GM18909 (cell line): ENCODE data around the gene FOXN3.
"Not testable (repeated sequence)": the region's sequence is repeated elsewhere in the genome, so short reads cannot be mapped to it uniquely, and the experiment has no call there.

Experiments used
- ATAC-seq: cut with Tn5 transposase; IDR thresholded peaks from one replicate; pipeline ENCODE4 v1.9.1; 2021; ENCODE audit warnings: mild to moderate bottlenecking; ENCODE audit not compliant: unreplicated experiment, poor library complexity

FOXN3 gene

DNA sequence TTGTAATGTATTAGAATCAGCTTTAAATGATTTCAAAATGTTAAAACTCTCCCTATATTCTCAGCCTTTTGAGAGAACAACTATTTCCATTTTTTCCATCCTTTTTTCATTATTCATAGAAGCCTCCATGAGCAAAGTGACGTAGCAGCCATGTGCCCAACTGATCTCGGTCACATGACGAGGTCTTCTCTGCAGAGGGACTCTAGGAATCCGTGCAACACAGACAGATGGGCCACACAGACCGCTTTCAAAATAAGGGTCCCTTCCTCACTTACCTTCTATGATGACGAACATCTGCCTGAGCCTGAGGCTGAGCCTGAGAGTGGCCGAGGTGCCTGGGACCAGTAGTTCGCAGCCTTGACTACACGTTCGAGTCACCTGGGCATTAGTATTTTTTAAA lies 293.8 kb downstream of the FOXN3 start:
- no peak for ATAC-seq

DNA sequence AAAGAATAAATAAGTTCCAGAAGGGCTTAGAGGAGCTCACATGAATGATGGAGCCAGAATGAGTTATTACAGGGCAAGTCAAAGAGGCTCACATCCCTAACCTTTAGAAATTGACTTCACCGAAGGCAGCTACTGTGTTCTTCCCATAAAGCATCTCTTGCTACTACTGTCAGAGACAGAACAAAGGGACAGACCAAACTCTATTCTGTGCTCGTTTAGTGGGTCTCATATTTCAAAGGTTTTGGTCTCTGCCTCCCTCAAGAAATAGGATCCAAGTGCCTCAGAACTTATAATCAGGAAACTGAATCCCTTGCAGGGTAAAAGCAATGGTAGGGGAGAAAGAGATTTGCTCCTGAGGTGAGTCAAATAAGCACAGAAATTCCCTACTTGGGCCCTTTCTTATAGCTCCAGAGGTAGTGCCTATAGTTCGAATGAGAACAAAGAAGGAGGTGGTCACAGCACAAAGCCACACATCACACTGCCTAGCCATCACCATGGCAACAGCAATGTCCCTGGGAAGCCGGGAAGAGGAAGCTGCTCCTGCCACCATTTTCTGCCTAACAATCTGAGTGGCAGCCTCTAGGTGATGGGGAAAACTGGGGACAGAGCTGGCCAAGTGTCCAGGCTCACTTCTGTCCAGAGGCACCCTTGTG lies 294.9 kb downstream of the FOXN3 start:
- ATAC-seq, result no peak

DNA sequence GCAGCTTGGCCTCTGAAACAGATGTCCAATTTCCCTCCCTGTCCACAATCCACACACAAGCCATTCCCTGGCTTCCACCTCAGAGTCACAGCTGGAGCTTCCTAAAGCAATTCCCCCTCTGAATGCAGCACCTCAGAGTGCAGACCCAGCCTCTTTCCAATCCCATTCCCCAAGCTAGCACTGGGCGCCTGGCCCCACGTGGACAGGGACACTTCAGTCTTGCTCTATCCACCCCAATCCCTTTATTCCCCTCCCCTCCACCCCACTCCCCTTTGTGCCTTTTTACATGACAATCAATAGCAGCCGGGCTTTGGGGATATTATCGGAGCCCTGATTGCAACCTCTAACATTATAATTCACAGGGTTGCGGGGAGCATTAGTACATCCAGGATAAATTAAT lies 300.0 kb downstream of the FOXN3 start:
- no peak for ATAC-seq

DNA sequence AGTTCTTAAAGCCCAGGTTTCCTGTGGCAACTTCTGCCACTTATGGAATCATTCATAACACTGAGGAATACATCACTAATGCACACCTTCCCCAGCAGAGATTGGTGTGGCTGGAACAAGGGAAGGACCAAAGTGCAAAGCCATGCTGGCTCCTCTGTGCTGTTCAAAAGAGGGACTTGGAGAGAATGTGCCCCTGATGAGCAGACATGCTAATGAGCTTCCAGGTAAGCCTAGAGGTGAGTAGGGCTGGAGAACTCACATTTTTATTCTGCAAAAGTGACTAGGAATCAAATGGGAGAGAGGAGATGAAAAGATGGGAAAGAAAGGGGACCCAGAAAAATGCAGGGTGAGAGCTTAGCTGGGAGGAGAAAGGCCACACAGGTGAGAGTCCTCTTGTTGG lies 302.9 kb downstream of the FOXN3 start:
- ATAC-seq, result no peak

DNA sequence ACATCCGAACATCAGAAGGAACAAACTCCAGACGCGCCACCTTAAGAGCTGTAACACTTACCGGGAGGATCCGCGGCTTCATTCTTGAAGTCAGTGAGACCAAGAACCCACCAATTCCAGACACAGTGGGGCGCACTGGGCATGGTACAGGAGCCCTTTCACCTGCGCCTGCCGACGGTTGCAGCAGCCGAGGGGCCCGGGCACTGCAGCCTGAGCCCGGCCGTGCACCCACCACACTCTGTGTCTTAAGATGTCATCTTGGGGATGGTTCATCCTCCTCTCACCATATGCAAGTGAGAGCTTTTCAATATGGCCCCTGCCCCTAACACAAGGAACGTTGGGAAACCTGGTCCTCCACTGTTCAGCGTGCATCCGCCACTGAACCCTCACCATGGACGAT lies 304.3 kb downstream of the FOXN3 start:
- ATAC-seq, result no peak

DNA sequence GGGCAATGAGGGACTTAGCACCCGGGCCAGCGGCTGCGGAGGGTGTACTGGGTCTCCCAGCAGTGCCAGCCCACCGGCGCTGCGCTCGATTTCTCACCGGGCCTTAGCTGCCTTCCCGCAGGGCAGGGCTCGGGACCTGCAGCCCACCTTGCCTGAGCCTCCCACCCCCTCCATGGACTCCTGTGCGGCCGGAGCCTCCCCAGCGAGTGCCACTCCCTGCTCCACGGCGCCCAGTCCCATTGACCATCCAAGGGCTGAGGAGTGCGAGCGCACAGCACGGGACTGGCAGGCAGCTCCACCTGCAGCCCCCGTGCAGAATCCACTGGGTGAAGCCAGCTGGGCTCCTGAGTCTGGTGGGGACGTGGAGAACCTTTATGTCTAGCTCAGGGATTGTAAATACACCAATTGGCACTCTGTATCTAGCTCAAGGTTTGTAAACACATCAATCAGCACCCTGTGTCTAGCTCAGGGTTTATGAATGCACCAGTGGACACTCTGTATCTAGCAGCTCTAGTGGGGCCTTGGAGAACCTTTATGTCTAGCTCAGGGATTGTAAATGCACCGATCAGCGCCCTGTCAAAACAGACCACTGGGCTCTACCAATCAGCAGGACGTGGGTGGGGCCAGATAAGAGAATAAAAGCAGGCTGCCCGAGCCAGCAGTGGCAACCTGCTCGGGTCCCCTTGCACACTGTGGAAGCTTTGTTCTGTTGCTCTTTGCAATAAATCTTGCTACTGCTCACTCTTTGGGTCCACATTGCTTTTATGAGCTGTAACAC lies 305.1 kb downstream of the FOXN3 start:
- not testable (repeated sequence) for ATAC-seq

DNA sequence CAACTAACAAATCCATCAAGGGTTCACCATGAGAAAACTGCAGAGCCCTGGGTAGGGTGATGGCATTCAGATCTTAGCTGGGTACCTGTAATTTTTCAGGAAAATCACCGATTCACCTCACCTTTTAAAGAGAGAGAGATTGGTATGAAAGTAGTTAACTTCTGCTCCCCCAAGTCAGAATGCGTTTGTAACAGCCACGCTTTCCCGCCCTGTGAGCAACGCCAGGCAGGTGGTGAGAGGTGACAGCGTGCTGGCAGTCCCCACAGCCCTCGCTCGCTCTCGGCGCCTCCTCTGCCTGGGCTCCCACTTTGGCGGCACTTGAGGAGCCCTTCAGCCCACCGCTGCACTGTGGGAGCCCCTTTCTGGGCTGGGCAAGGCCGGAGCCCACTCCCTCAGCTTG lies 305.8 kb downstream of the FOXN3 start:
- not testable (repeated sequence) for ATAC-seq

DNA sequence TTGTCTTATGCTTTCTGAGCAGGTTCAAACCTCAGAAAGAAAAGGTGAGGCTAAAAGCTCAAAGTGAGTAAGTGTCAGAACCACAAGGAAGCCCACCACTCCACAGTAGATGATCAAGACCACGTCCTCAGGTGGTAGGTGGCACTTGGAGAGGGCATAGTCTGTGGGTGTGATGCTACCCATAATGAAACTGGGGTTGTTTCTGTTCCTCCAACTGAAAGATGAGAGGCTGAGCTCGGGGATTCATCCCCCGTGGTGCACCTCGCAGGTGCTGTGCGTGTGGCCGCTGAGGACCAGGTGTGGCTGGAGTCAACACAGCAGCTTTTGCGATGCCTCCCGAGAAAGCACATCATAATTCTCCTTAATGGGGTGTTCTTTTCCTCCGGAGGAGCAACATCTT lies 306.9 kb downstream of the FOXN3 start:
- no peak for ATAC-seq

DNA sequence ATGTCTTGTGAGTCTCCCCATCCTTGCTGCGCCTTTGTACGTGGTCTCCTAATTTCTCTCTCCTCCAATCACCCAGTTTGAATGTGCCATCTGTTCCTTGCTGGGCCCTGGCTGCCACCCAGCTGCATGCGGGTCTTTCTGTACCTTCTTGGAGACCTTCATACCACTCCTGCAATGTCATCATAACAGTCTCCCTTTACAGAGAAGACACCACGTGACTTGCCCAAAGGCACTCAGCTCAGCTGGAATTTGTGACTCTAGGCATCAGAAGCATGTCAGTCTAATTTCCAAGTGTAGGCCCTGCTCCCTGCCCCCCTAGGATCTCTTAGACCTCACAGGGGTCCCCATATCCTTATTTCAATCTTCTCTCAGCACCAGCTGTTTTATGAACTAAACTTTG lies 308.4 kb downstream of the FOXN3 start:
- ATAC-seq, result no peak

DNA sequence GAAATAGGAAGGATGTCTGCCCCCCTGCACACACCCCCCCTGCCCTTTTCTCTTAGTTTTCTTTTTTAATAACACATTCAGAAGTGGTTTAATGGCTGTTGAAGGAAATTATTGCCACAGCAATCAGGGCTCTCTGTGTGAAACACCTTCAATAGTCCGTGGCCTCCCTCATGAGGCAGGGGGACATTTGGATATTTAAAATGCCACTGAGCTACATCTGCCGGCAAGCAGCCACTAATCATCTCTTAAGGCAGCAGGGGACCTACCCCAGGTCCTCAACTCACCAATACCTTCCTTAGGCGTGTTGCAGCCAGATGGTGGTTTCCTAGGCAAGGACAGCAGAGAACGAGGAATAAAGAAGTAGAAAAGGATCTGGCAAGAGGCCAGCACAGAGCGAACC lies 309.4 kb downstream of the FOXN3 start:
- no peak for ATAC-seq
